Skeletal muscle satellite cell (primary cell): ENCODE data around the gene RNF181.

Experiments
- H3K27me3 ChIP-seq: 2 replicates; pipeline ENCODE4 v1.7.0; 2013; ENCODE audit warnings: low read length; ENCODE audit not compliant: control insufficient read depth, insufficient read depth
- H3K36me3 ChIP-seq: 2 replicates; pipeline ENCODE4 v1.7.0; 2013; ENCODE audit warnings: mild to moderate bottlenecking, control low read depth, low read length; ENCODE audit not compliant: insufficient read depth
- H3K4me1 ChIP-seq: 2 replicates; pipeline ENCODE4 v1.7.0; 2013; ENCODE audit warnings: low read length; ENCODE audit not compliant: control insufficient read depth, insufficient read depth
- H3K4me2 ChIP-seq: 2 replicates; pipeline ENCODE4 v1.7.0; 2013; ENCODE audit warnings: mild to moderate bottlenecking, low read length
- H3K4me3 ChIP-seq: 2 replicates; pipeline ENCODE4 v1.7.0; 2013; ENCODE audit warnings: low read length
- H3K9ac ChIP-seq: 2 replicates; pipeline ENCODE4 v1.7.0; 2013; ENCODE audit warnings: mild to moderate bottlenecking, low read depth, low read length, moderate library complexity
- H3K9me3 ChIP-seq: replicated peaks from 2 replicates; pipeline ENCODE4 v1.7.0; 2013; ENCODE audit warnings: mild to moderate bottlenecking, control low read depth, low read length

The RNF181 gene

GRCh38 chr2:85578243-85579180, 17.0 kb upstream of the RNF181 start:
- peak overlapping the region; percentile 65 for H3K4me3 ChIP-seq
- H3K9ac ChIP-seq: peak overlapping the region; percentile 77
- H3K4me1 ChIP-seq: peaks cover 33% of the 10 kb centered on the region
- H3K36me3 ChIP-seq: no peaks in the 10 kb centered on the region
- H3K4me2 ChIP-seq: peak overlapping the region; percentile 87
- H3K27me3 ChIP-seq: no peaks in the 10 kb centered on the region
- no peaks in the 10 kb centered on the region for H3K9me3 ChIP-seq

GRCh38 chr2:85579266-85579935, 16.1 kb upstream of the RNF181 start:
- peak overlapping the region; percentile 65 for H3K4me3 ChIP-seq

GRCh38 chr2:85580206-85580605, 15.3 kb upstream of the RNF181 start:
- Histone ChIP-seq H3K36me3 (no peaks in the 10 kb centered on the region), H3K4me3 (no peak overlapping the region), H3K9ac (no peak overlapping the region), H3K4me2 (no peak overlapping the region), H3K4me1 (peaks cover 48% of the 10 kb centered on the region), H3K27me3 (no peaks in the 10 kb centered on the region), H3K9me3 (no peaks in the 10 kb centered on the region)

More at GRCh38 chr2:85579266-85579935, 16.1 kb upstream of the RNF181 start:
- no peaks in the 10 kb centered on the region for H3K27me3 ChIP-seq
- peak overlapping the region; percentile 87 for H3K4me2 ChIP-seq
- H3K4me1 ChIP-seq: peaks cover 40% of the 10 kb centered on the region
- no peaks in the 10 kb centered on the region for H3K9me3 ChIP-seq
- peak overlapping the region; percentile 77 for H3K9ac ChIP-seq
- no peaks in the 10 kb centered on the region for H3K36me3 ChIP-seq

GRCh38 chr2:85582492-85582891, 13.1 kb upstream of the RNF181 start:
- Histone ChIP-seq H3K9ac (no peak overlapping the region), H3K4me2 (no peak overlapping the region), H3K36me3 (no peaks in the 10 kb centered on the region), H3K27me3 (no peaks in the 10 kb centered on the region), H3K4me1 (peaks cover 54% of the 10 kb centered on the region), H3K4me3 (no peak overlapping the region), H3K9me3 (no peaks in the 10 kb centered on the region)

- no peaks in the 10 kb centered on the region for H3K27me3 ChIP-seq
- H3K9ac ChIP-seq: peak overlapping the region; percentile 88
- H3K4me2 ChIP-seq: peak overlapping the region; percentile 80
- H3K4me3 ChIP-seq: peak overlapping the region; percentile 73
- no peaks in the 10 kb centered on the region for H3K36me3 ChIP-seq
- peaks cover 54% of the 10 kb centered on the region for H3K4me1 ChIP-seq
- no peaks in the 10 kb centered on the region for H3K9me3 ChIP-seq
These were observed 11.7 kb upstream of the RNF181 start for GRCh38 chr2:85583667-85584353.

GRCh38 chr2:85584354-85584856, 11.1 kb upstream of the RNF181 start, which contains the start of gene VAMP5:
Gene VAMP5, plus strand, starts transcription at chr2:85584431. Its CDS starts 60 bp downstream, at chr2:85584491.
- no peaks in the 10 kb centered on the region for H3K36me3 ChIP-seq
- no peaks in the 10 kb centered on the region for H3K9me3 ChIP-seq
- H3K4me1 ChIP-seq: peaks cover 54% of the 10 kb centered on the region
- H3K9ac ChIP-seq: peak within 1 kb of the TSS; percentile 88
- H3K4me3 ChIP-seq: peak within 1 kb of the TSS; percentile 73
- no peaks in the 10 kb centered on the region for H3K27me3 ChIP-seq
- peak within 1 kb of the TSS; percentile 80 for H3K4me2 ChIP-seq

- Histone ChIP-seq H3K9me3 (no peaks in the 10 kb centered on the region), H3K27me3 (no peaks in the 10 kb centered on the region), H3K9ac (peak overlapping the region; percentile 88), H3K36me3 (no peaks in the 10 kb centered on the region), H3K4me2 (peak overlapping the region; percentile 80), H3K4me3 (peak overlapping the region; percentile 73), H3K4me1 (peaks cover 53% of the 10 kb centered on the region)
These were observed 10.4 kb upstream of the RNF181 start for GRCh38 chr2:85584857-85585780.

- Histone ChIP-seq H3K4me1 (peaks cover 58% of the 10 kb centered on the region), H3K9me3 (no peaks in the 10 kb centered on the region), H3K27me3 (no peaks in the 10 kb centered on the region), H3K36me3 (no peaks in the 10 kb centered on the region), H3K4me2 (peak overlapping the region; percentile 80), H3K4me3 (peak overlapping the region; percentile 73), H3K9ac (peak overlapping the region; percentile 88)
These were observed 9.8 kb upstream of the RNF181 start for GRCh38 chr2:85585781-85586105.

GRCh38 chr2:85588236-85588635, 7.3 kb upstream of the RNF181 start:
- no peak overlapping the region for H3K4me3 ChIP-seq
- peak overlapping the region; percentile 40 for H3K9ac ChIP-seq
- H3K9me3 ChIP-seq: no peaks in the 10 kb centered on the region
- no peaks in the 10 kb centered on the region for H3K36me3 ChIP-seq
- H3K27me3 ChIP-seq: no peaks in the 10 kb centered on the region
- peaks cover 72% of the 10 kb centered on the region for H3K4me1 ChIP-seq
- no peak overlapping the region for H3K4me2 ChIP-seq

- Histone ChIP-seq H3K4me3 (no peak overlapping the region), H3K4me2 (no peak overlapping the region), H3K9ac (peak overlapping the region; percentile 40), H3K4me1 (peaks cover 70% of the 10 kb centered on the region), H3K9me3 (no peaks in the 10 kb centered on the region), H3K27me3 (no peaks in the 10 kb centered on the region), H3K36me3 (no peaks in the 10 kb centered on the region)
These were observed 6.9 kb upstream of the RNF181 start for GRCh38 chr2:85588645-85589044.
